ENCODE results near the gene NSF.
"Not testable (repeated sequence)": the region's sequence is repeated elsewhere in the genome, so short reads cannot be mapped to it uniquely, and the experiment has no call there.

NSF gene

DNA sequence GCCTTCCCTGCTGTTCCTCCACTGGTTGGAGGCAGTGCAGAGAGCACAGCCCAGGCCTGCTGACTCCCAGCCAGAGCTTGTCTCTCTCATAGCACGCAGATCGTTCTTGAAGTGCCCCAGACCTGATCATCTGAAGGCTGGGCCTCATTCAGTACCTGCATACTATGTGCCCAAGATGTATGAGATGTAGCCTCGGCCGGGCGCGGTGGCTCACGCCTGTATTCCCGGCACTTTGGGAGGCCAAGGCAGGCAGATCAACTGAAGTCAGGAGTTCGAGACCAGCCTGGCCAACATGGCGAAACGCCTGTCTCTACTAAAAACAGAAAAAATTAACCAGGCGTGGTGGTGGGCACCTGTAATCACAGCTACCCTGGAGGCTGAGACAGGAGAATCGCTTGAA is 197.0 kb downstream of the NSF start:
- no peak for DNase-seq (ENCODE audit: extremely low read depth, low read depth)
- TF ChIP-seq, protein P1, sequence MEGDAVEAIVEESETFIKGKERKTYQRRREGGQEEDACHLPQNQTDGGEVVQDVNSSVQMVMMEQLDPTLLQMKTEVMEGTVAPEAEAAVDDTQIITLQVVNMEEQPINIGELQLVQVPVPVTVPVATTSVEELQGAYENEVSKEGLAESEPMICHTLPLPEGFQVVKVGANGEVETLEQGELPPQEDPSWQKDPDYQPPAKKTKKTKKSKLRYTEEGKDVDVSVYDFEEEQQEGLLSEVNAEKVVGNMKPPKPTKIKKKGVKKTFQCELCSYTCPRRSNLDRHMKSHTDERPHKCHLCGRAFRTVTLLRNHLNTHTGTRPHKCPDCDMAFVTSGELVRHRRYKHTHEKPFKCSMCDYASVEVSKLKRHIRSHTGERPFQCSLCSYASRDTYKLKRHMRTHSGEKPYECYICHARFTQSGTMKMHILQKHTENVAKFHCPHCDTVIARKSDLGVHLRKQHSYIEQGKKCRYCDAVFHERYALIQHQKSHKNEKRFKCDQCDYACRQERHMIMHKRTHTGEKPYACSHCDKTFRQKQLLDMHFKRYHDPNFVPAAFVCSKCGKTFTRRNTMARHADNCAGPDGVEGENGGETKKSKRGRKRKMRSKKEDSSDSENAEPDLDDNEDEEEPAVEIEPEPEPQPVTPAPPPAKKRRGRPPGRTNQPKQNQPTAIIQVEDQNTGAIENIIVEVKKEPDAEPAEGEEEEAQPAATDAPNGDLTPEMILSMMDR (IDR thresholded peaks at IDR 0.05; ENCODE audit: low read depth, low read length): no peak

DNA sequence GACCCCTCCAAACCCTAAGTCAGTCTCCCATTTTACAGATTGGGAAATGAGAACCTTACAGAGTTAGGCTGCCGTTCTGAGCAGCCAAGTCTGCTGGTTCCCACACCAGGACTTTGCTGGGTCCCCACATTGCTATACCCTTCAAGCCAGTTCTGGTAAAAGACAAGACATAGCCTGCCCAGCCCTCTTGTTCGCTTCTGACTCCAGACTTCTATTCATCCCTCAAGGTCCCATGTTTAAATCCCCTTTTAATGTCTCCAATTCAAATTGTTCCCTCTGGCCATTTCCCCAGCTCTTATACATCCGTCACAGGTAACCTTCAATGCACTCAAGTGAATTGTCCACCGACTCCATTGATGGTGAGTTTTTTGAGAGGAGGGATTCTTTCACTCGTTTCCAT is 197.8 kb downstream of the NSF start:
- TF ChIP-seq, protein P1 (IDR thresholded peaks at IDR 0.05; ENCODE audit: low read depth, low read length): no peak
- DNase-seq (ENCODE audit: extremely low read depth, low read depth): no peak

DNA sequence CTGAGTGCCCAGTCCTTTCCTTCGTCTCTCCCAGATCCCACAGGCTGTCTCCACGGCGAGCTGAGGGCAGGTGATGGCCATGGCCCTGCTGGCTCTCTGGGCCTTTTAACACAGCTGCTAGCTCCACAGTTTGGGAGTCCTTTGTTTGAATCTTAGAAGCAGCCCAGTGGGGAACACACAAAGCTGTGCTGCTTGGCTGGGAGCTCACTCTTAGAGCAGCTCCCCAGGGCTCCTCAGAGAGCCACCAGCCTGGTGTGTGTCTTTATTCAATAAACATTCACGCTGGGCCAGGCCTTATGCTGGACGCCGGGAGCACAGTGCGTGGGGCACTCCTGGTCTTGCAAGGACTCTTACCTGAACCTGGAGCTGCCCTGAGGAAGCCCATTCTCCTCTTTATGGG is 198.3 kb downstream of the NSF start:
- TF ChIP-seq, protein P1 (IDR thresholded peaks at IDR 0.05; ENCODE audit: low read depth, low read length): no peak
- DNase-seq (ENCODE audit: extremely low read depth, low read depth): no peak

DNA sequence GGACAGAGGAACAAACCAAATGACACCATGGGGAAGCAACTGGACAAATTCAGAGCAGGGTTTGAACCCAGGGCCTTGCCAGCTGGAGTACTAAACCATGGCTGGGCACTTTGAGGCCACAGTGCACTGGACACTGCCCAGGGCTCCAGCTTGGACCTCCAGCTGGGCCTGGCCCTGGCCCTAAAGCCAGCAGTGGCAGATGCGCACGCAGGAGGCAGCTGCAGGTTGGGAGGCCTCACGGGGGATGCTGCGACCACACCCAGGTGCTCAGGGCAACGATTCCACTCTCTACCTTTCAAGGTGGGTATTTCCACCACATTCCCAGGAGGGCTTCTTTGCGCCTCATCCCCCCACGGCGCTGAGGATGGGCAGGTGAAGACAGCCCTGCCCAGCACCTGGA is 199.1 kb downstream of the NSF start:
- DNase-seq (ENCODE audit: extremely low read depth, low read depth): no peak
- TF ChIP-seq, protein P1 (IDR thresholded peaks at IDR 0.05; ENCODE audit: low read depth, low read length): no peak

DNA sequence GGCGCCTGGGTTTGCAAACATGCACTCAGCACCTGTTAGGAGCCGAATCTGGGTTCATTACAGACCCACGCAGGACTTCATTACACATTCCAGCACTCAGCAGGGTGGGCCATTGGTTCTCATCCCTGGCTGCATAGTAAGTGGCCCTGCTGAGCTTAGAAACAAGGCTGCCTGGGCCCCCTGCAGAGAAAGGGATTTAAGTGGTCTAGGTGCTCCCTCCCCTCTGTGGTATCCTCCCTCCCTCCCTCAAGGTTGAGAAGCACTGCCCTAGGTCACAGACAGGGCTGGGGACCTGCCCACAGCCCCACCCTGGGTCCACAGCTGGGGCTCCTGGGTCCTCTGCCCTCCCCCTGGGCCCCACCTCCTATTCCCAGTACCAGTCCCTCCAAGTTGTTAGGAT is 199.7 kb downstream of the NSF start:
- DNase-seq (ENCODE audit: extremely low read depth, low read depth): no peak
- TF ChIP-seq, protein P1 (IDR thresholded peaks at IDR 0.05; ENCODE audit: low read depth, low read length): no peak

DNA sequence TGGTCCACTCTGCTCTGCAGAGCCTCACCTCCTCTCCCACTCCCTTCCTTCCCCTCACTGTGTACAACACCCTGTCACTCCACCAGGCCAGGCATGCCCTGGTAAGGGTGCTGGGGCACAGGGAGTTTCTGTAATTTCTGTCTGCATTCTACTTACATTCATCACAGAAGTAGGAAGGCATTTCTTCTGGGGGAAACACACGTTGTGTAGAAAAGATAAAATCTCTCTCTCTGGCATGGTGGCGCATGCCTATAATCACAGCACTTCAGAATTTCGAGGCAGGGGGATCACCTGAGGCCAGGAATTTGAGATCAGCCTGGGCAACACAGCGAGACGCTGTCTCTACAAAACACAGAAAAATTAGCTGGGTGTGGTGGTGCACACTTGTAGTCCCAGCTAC is 201.1 kb downstream of the NSF start:
- DNase-seq (ENCODE audit: extremely low read depth, low read depth): no peak
- TF ChIP-seq, protein P1 (IDR thresholded peaks at IDR 0.05; ENCODE audit: low read depth, low read length): no peak

DNA sequence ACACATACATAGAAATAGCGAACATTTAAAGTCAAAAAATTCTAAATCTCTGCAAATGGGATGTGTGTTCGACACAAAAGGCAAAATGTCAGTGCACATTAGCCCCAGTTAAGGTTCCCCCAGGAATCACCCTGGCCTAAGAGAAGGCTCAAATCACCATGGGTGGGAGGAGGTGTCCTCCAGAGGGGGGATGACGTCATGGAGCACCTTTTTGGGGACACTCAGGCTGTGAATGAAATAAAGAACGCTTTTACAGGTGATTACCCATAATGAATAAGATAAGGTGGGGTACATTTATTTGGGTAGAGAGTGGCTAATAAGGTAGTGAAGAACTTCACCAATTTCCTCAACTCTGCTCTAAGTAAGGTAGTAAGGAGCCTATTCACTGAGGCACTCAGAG is 201.6 kb downstream of the NSF start:
- TF ChIP-seq, protein P1 (IDR thresholded peaks at IDR 0.05; ENCODE audit: low read depth, low read length): no peak
- no peak for DNase-seq (ENCODE audit: extremely low read depth, low read depth)

DNA sequence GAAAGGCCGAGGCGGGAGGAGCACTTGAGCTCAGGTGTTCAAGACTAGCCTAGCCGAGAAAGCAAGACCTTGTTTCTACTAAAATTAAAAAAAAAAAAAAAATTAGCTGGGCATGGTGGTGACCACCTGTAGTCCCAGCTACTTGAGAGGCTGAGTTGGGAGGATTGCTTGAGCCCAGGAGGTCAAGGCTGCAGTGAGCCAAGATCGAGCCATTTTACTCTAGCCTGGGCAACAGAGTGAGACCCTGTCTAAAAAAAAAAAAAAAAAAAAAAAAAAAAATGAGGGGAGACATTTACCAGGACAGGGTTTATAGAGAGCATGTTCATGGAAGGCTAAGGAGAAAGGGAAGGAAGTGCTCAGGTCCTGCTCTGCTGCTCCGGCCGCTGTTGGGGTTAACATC is 202.6 kb downstream of the NSF start:
- DNase-seq (ENCODE audit: extremely low read depth, low read depth): not testable (repeated sequence)
